Measurements from ENCODE around the gene SLC22A5. TPM values are rescaled to one million over a fixed set of nuclear protein-coding genes. Genes with fewer than 3 reads are reported as not detected.

Gene SLC22A5
- total and polyA plus RNA-seq, 9 of the 15 experiments (the other 6 are each of a cell fraction or from before 2014, with no cell fraction given) = 3.0 to 16.6 (median 8.3) TPM

DNA sequence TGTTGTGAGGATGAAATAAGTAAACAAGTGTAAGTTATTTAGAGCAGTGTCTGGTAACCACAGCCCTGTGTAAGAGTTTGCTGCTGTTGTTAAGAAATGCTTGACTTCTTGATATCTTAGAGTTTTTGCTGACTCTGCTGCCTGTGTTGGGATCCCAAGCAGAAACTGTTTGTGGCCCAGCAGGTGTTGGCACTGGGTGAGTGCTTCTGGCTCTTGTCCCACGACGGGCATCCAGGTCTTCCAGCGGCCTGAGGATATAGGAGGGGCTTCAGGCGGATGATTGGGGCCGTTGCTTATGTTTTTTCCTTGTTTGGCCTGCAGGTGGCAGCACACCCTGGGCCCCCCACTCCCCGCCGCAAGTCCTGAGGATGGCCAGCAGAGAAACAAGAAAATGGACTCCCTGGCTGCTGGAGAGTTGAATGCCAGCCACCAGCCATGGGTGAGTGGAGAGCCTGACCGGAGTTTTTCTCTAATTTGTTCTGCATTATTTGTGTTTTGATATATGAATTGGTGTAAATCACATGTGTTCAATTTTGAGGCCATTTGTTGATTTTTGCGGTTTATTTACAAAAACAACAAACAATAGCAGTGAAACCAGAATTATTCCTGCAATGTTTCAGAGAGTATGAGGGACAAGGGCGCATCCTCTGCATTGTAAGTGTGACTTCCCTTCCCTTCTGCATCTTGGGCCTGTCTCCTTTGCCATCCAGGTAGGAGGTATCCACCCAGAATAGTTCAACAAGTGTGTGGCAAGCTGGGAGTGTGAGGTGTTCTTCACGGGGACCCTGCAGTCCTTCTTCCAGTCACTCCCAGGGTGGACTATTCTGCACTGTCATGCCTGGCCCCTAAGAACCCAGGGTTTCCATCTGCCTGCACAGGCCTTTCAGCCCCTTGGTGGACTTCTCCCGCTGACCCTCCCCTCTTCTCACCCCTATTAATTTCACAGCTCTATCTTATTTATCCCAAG lies 50.3 kb downstream of the SLC22A5 start (continued):
- TF ChIP-seq, protein P1, sequence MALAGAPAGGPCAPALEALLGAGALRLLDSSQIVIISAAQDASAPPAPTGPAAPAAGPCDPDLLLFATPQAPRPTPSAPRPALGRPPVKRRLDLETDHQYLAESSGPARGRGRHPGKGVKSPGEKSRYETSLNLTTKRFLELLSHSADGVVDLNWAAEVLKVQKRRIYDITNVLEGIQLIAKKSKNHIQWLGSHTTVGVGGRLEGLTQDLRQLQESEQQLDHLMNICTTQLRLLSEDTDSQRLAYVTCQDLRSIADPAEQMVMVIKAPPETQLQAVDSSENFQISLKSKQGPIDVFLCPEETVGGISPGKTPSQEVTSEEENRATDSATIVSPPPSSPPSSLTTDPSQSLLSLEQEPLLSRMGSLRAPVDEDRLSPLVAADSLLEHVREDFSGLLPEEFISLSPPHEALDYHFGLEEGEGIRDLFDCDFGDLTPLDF (CRISPR knock-in tag; IDR thresholded peaks at IDR 0.05) = 0 out of 2 replicates have a peak, but pooled peaks have one; percentile 28
- TF ChIP-seq NR4A1 (CRISPR knock-in tag; IDR thresholded peaks at IDR 0.05) = no peak
- TF ChIP-seq NR4A1 (tag; IDR thresholded peaks at IDR 0.05) = peak; percentile 89
- TF ChIP-seq GTF2E2 (tag; IDR thresholded peaks at IDR 0.05) = 0 out of 2 replicates have a peak, but pooled peaks have one; percentile 30
- 0 out of 2 replicates have a peak, but pooled peaks have one; percentile 45 for TF ChIP-seq ZNF584 (CRISPR knock-in tag; IDR thresholded peaks at IDR 0.05; ENCODE audit: low read depth)
- TF ChIP-seq XRCC5 (IDR thresholded peaks at IDR 0.05; ENCODE audit: low read depth, low read length) = peak; percentile 85; the same call in 1 of the 2 replicates
- peak; percentile 51; the same call in 1 of the 2 replicates for TF ChIP-seq MAFK (IDR thresholded peaks at IDR 0.05; ENCODE audit: low read length)
- no peak for TF ChIP-seq KDM2B (CRISPR knock-in tag; IDR thresholded peaks at IDR 0.05)
- TF ChIP-seq, protein P2, sequence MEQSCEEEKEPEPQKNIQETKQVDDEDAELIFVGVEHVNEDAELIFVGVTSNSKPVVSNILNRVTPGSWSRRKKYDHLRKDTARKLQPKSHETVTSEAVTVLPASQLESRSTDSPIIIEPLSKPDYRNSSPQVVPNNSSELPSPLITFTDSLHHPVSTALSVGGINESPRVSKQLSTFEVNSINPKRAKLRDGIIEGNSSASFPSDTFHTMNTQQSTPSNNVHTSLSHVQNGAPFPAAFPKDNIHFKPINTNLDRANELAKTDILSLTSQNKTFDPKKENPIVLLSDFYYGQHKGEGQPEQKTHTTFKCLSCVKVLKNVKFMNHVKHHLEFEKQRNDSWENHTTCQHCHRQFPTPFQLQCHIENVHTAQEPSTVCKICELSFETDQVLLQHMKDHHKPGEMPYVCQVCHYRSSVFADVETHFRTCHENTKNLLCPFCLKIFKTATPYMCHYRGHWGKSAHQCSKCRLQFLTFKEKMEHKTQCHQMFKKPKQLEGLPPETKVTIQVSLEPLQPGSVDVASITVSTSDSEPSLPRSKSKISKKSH (CRISPR knock-in tag; IDR thresholded peaks at IDR 0.05) = no peak
- peak; percentile 37; the same call in 1 of the 2 replicates for TF ChIP-seq CREM (IDR thresholded peaks at IDR 0.05; ENCODE audit: low read depth)
- peak; percentile 74 for TF ChIP-seq CC2D1A (IDR thresholded peaks at IDR 0.05)
- TF ChIP-seq AFF1 (IDR thresholded peaks at IDR 0.05; ENCODE audit: low read depth in 1 of 2, partially characterized antibody in 2 of 2) = peak in 1 of 2 experiments; percentile 53
- peak; percentile 88 for TF ChIP-seq ZNF589 (CRISPR knock-in tag; IDR thresholded peaks at IDR 0.05; ENCODE audit: low read depth)
- TF ChIP-seq NR2C2 (CRISPR knock-in tag; IDR thresholded peaks at IDR 0.05) = no peak
- TF ChIP-seq NR2C2 (tag; IDR thresholded peaks at IDR 0.05) = peak; percentile 69; the same call in 1 of the 2 replicates
- no peak for TF ChIP-seq BDP1 (IDR thresholded peaks at IDR 0.05; ENCODE audit: insufficient read depth, insufficient read length)
- TF ChIP-seq ARID2 (IDR thresholded peaks at IDR 0.05) = 0 out of 2 replicates have a peak, but pooled peaks have one; percentile 55
- TF ChIP-seq CBX1 (IDR thresholded peaks at IDR 0.05; ENCODE audit: low read depth) = no peak
- no peak for TF ChIP-seq ZNF384 (IDR thresholded peaks at IDR 0.05; ENCODE audit: low read depth, low read length)
- no peak for TF ChIP-seq ZNF57 (CRISPR knock-in tag; IDR thresholded peaks at IDR 0.05)
- no peak for TF ChIP-seq MCM5 (IDR thresholded peaks at IDR 0.05; ENCODE audit: low read depth)
- TF ChIP-seq SMC3 (conservative IDR thresholded peaks at IDR 0.05; ENCODE audit: insufficient read depth, low read depth, low read length) = peak; percentile 85
